Prostate gland (tissue), 2 donors: ENCODE results near the gene SLC37A1. TPM values are rescaled to one million over a fixed set of nuclear protein-coding genes. Genes with fewer than 3 reads are reported as not detected.
A peak's percentile ranks its signal among the peaks of the same experiment; 100 is the strongest.

Experiments
- DNase-seq: peaks from one replicate; pipeline ENCODE4 v3.0.0-alpha.2; 2019; ENCODE audit warnings: low spot score
- H3K27ac ChIP-seq, 2 donors: fragments of 200-600 bp; sonication (generic); 2 replicates each; pipeline ENCODE4 v1.5.1; 2017 to 2019
- H3K27me3 ChIP-seq: fragments of 200-600 bp; sonication (generic); replicated peaks from 2 replicates; pipeline ENCODE4 v1.5.1; 2019; ENCODE audit not compliant: insufficient read depth
- H3K36me3 ChIP-seq, 2 donors: fragments of 200-600 bp; sonication (generic); 1 replicate in 1 of 2; 2 replicates in 1 of 2; pipeline versions ENCODE4 v1.5.1 to v1.8.1; 2017 to 2019
- H3K4me1 ChIP-seq: fragments of 200-600 bp; sonication (generic); replicated peaks from 2 replicates; pipeline ENCODE4 v1.5.1; 2019
- H3K4me3 ChIP-seq, 2 donors: fragments of 200-600 bp; sonication (generic); 2 replicates each; pipeline ENCODE4 v1.5.1; 2017 to 2019
- H3K9me3 ChIP-seq: fragments of 200-600 bp; sonication (generic); 2 replicates; pipeline ENCODE4 v1.5.1; 2017
- POLR2A ChIP-seq: fragments of 450-650 bp; IDR thresholded peaks from one replicate; pipeline ENCODE4 v1.6.1; 2016; ENCODE audit warnings: antibody characterized with exemption, mild to moderate bottlenecking
- POLR2AphosphoS5 ChIP-seq: sonication (generic); formaldehyde crosslinking; IDR thresholded peaks from one replicate; pipeline ENCODE4 v1.6.1; 2017; ENCODE audit warnings: antibody characterized with exemption
- WGBS: methylation state at CpG from one replicate; pipeline ENCODE4 v1.1.5; 2018; 5-methylcytosine and 5-hydroxymethylcytosine counted together
- intact Hi-C: fragments of 100-400 bp; cut with DNase I; formaldehyde crosslinking; loops from one replicate; pipeline ENCODE4 v1.14.2; 2022
- total RNA-seq, 2 donors: library from RNA; depleted of rRNA; stranded (reverse); fragments of >200 nt; gene quantifications; one replicate each; pipeline ENCODE4 v1.1.0, GENCODE V29; 2016
- TF ChIP-seq, protein P1 (sequence below), 4 experiments: fragments of 200-600 bp in 2 of 4; fragments of 450-650 bp in 2 of 4; sonication (generic) in 2 of 4; IDR thresholded peaks; 1 replicate in 3 of 4; 2 replicates in 1 of 4; pipeline ENCODE4 v1.5.1; 2016 to 2019; ENCODE audit warnings: antibody characterized with exemption in 4 of 4, mild to moderate bottlenecking in 2 of 4, moderate library complexity in 2 of 4

Gene SLC37A1
- total RNA-seq, 2 donors from 2014 or later: 44.2 to 49.6 TPM

DNA sequence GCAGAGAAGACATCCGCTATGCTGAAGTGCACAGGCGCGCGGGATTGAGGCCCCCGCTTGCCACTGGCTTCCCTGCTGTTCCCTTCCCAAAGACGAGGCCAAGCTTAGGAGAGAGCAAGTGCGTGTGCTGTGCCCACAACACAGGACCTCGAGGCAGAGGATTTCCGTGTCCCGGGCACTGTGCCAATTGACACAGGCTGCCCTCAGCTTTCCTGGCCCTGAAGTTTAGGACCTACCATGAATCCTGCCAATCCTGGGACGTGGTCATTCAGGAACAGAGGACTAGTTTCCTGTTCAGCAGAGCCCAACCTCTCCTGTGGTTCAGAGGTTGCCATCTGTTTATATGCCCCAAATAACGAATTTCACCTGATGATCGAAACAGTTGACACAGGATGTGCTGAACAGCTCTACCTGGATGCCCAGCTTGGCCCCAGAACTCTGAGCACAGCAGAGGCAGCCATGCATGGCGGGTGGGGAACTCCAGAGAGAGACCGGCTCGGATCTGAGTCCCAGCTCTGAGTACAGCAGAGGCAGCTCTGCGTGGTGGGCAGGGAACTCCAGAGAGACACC is 22.0 kb downstream of the SLC37A1 start:
- no peak for DNase-seq
- H3K27ac ChIP-seq: peak overlapping the region; percentile 22 to 95
- TF ChIP-seq, protein P1, sequence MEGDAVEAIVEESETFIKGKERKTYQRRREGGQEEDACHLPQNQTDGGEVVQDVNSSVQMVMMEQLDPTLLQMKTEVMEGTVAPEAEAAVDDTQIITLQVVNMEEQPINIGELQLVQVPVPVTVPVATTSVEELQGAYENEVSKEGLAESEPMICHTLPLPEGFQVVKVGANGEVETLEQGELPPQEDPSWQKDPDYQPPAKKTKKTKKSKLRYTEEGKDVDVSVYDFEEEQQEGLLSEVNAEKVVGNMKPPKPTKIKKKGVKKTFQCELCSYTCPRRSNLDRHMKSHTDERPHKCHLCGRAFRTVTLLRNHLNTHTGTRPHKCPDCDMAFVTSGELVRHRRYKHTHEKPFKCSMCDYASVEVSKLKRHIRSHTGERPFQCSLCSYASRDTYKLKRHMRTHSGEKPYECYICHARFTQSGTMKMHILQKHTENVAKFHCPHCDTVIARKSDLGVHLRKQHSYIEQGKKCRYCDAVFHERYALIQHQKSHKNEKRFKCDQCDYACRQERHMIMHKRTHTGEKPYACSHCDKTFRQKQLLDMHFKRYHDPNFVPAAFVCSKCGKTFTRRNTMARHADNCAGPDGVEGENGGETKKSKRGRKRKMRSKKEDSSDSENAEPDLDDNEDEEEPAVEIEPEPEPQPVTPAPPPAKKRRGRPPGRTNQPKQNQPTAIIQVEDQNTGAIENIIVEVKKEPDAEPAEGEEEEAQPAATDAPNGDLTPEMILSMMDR (IDR thresholded peaks at IDR 0.05): no peak
- TF ChIP-seq POLR2A: no peak
- TF ChIP-seq POLR2AphosphoS5: no peak
- H3K27me3 ChIP-seq: no peaks in the 10 kb centered on the region
- no peak overlapping the region for H3K4me3 ChIP-seq
- H3K4me1 ChIP-seq: peaks cover 28% of the 10 kb centered on the region
- 79% methylated on average over 17 of the region's 17 CpGs for WGBS
- intact Hi-C loops: no loop called here
- no peaks in the 10 kb centered on the region for H3K9me3 ChIP-seq
- no peaks in the 10 kb centered on the region for H3K36me3 ChIP-seq

DNA sequence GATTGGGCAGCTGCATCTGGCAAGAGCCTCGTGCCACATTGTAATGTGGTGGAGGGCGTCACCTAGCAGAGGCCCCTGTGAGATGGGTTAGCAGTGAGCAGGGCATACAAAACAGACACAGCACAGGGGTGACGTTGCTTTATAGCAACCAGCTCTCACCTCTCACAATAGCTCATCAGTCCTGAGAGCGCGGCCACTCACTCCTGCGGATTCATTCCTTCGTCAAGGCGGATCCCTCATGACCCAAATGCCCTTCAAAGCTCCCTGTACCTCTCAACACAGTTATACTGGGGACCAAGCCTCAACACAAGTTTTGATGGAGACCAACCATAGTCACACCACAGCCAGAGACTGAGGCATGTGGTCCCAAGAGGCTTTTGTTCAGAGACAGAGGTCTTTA is 22.9 kb downstream of the SLC37A1 start:
- no peaks in the 10 kb centered on the region for H3K27me3 ChIP-seq
- no peak for DNase-seq
- no peak for TF ChIP-seq POLR2AphosphoS5
- TF ChIP-seq, protein P1 (IDR thresholded peaks at IDR 0.05): no peak
- TF ChIP-seq POLR2A: no peak
- no peaks in the 10 kb centered on the region for H3K9me3 ChIP-seq
- H3K27ac ChIP-seq: peak overlapping the region; percentile 67 to 95
- peaks cover 28% of the 10 kb centered on the region for H3K4me1 ChIP-seq
- no peaks in the 10 kb centered on the region for H3K36me3 ChIP-seq
- H3K4me3 ChIP-seq: no peak overlapping the region
- intact Hi-C loops: no loop called here
- 92% methylated on average over 8 of the region's 8 CpGs for WGBS

DNA sequence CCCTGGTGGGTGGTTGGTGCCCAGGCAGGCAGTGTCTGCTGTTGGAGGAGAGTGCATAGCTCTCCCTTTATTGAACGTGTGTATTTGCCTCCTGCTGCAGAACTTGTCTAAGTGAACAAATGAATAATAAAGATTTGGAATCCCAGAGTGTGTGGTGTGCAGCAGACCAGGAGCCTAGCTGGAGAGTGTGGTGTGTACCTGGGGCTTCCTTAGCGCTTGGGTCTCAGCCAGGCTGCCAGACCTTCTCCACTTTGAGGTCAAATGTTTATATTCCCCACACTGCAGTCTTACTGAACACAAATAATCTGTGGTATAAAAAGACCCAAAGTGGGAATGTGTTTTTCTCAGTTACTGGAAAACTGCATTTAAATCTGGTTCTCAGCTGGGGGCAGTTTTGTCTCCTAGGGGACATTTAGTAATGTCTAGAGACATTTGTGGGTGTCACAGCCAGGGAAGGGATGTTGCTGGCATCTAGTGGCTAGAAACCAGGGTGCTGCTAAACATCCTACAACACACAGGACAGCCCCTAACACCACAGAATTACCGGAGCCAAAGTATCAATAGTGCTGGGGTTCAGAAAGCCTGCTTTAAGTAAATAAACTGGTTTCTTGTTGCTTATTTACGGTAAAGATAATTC is 23.6 kb downstream of the SLC37A1 start:
- H3K9me3 ChIP-seq: no peaks in the 10 kb centered on the region
- intact Hi-C loops: no loop called here
- DNase-seq: no peak
- H3K4me3 ChIP-seq: no peak overlapping the region
- H3K4me1 ChIP-seq: peaks cover 28% of the 10 kb centered on the region
- no peaks in the 10 kb centered on the region for H3K27me3 ChIP-seq
- no peaks in the 10 kb centered on the region for H3K36me3 ChIP-seq
- no peak for TF ChIP-seq POLR2A
- no peak for TF ChIP-seq POLR2AphosphoS5
- TF ChIP-seq, protein P1 (IDR thresholded peaks at IDR 0.05): peak in 3 of 4 experiments; percentile 11 to 39 (median 15)
- 72% methylated on average over 4 of the region's 4 CpGs for WGBS
- H3K27ac ChIP-seq: peak overlapping the region; percentile 67 to 95

DNA sequence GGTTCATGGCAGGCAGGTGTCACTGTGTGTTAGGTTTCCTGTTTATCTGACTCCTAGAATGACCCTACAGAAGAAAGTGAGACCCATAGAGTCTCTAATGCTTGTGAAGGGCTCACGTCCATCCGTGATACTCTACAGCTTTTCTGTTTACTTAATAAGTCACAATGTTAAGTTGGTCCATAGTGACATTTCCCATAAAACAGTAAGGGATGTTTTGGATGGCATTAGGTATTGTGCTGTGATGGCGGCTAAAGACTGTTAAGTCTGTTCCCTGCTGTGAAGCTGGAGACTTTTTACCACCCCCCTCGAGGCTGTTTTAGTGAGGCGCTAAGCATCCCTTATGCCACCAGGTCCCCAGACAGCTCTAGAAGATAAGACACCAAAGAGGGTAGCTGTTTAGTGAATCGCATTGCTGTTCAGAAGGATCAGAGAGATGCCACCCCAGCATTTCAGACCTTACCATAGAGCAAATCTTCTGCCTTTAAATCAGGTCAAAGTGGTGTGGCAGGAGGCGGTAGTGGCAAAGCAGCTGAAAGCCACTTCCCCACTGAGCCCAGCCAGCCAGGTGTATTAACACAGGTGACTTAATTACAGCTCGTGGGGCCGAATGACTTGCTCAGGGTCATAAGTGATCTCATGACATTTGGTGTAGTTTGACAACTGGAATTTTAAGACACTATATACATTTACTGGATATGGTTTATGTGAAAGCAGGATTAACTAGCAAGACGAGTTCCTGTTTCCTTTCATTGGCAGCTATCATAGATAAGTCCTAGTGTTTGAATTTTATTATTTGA is 25.0 kb downstream of the SLC37A1 start:
- Histone ChIP-seq H3K27ac (peak overlapping the region; percentile 67 to 95), H3K4me3 (no peak overlapping the region), H3K4me1 (peaks cover 18% of the 10 kb centered on the region), H3K9me3 (no peaks in the 10 kb centered on the region), H3K36me3 (peaks cover 0 to 5% of the 10 kb centered on the region in 2 donors), H3K27me3 (no peaks in the 10 kb centered on the region)
- TF ChIP-seq POLR2AphosphoS5: peak; percentile 55
- TF ChIP-seq, protein P1 (IDR thresholded peaks at IDR 0.05): no peak
- intact Hi-C loops: no loop called here
- 59% methylated on average over 10 of the region's 10 CpGs for WGBS
- no peak for DNase-seq
